ENCODE results near the gene RYK. TPM values are rescaled to one million over a fixed set of nuclear protein-coding genes. Genes with fewer than 3 reads are reported as not detected.

Gene RYK
- total RNA-seq, 1 experiment from 2014 or later = 60.6 TPM

DNA sequence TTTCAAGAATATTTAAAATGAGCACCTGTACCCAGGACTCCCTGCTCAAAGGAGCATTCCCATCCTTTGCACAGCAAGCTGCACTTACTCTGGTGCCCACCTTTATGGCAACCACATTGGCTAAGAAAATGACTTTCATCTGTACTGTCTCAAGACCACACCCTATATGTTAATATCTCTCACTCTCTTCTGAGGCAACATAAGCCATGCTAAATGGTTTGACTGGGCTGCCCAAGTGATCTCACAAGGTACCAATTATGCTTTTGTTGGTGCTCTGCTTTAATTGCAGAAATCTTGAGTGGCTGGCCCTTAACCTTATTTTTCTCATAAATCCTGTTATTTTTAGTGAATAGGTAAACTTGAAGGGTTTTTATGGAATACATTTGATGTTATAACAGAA, 17.7 kb downstream of the RYK start:
- no peak overlapping the region for H2BK120ac ChIP-seq (ENCODE audit: low read depth, low read length, poor library complexity, severe bottlenecking)
- H2BK20ac ChIP-seq (ENCODE audit: low read depth, low read length, poor library complexity, severe bottlenecking) = no peak overlapping the region
- Mint-ChIP-seq H3K4me3 (no peak overlapping the region), H3K9me3 (no peaks in the 10 kb centered on the region), H3K27ac (no peak overlapping the region), H3K36me3 (ENCODE audit: insufficient read depth in 1 of 3, low read depth in 3 of 3) (peaks cover 0 to 4% (median 0%) of the 10 kb centered on the region in 3 experiments; a peak in 4 of 7 replicates), H3K27me3 (ENCODE audit: low read depth) (no peaks in the 10 kb centered on the region), H3K4me1 (peaks cover 39 to 53% of the 10 kb centered on the region in 2 experiments)
- H2AFZ ChIP-seq (ENCODE audit: low read length) = no peak overlapping the region
- no peak for TF ChIP-seq CTCF (conservative IDR thresholded peaks at IDR 0.05)
- no peaks in the 10 kb centered on the region for H4K20me1 ChIP-seq (ENCODE audit: control insufficient read depth, insufficient read depth, insufficient read length)
- no peak overlapping the region for H3K14ac ChIP-seq (ENCODE audit: insufficient read depth, low read length)
- DNase-seq = no peak
- no peak overlapping the region for H3K4ac ChIP-seq (ENCODE audit: low read depth, low read length)
- no peak overlapping the region for H3K23ac ChIP-seq (ENCODE audit: insufficient read length, low read depth, low read length)
- no peak overlapping the region for H4K91ac ChIP-seq (ENCODE audit: insufficient read length, low read depth, low read length)
- H3K4me2 ChIP-seq (ENCODE audit: insufficient read depth, insufficient read length, low read length) = no peak overlapping the region
- H3K56ac ChIP-seq (ENCODE audit: insufficient read length, low read depth, low read length) = no peak overlapping the region
- no peak overlapping the region for H3K9ac ChIP-seq (ENCODE audit: extremely low read depth, insufficient read length, low read length)
- no peak overlapping the region for H2BK15ac ChIP-seq (ENCODE audit: low read depth, low read length)
- H3K79me2 ChIP-seq (ENCODE audit: insufficient read depth, low read length) = peaks cover 26% of the 10 kb centered on the region; the same call in 1 of the 2 replicates
- no peaks in the 10 kb centered on the region; the same call in 1 of the 2 replicates for H3K4me1 ChIP-seq (ENCODE audit: insufficient read depth, low read length)
- no peak overlapping the region for H2BK12ac ChIP-seq (ENCODE audit: insufficient read length, low read depth, low read length)
- peaks cover 3% of the 10 kb centered on the region for H3K79me1 ChIP-seq (ENCODE audit: insufficient read depth, low read depth, low read length, poor library complexity, severe bottlenecking)
- no peak overlapping the region for H2AK5ac ChIP-seq (ENCODE audit: insufficient read length, low read length)
- no peak overlapping the region for H3T11ph ChIP-seq (ENCODE audit: low read length)
- H4K5ac ChIP-seq (ENCODE audit: insufficient read length, low read depth, low read length) = no peak overlapping the region
- H3K23me2 ChIP-seq (ENCODE audit: insufficient read length, low read depth, low read length, poor library complexity, severe bottlenecking) = no peaks in the 10 kb centered on the region
- H3K18ac ChIP-seq (ENCODE audit: insufficient read length, low read depth, low read length) = no peak overlapping the region
- H3K27ac ChIP-seq (ENCODE audit: insufficient read length, low read depth, low read length) = no peak overlapping the region
- H2BK5ac ChIP-seq (ENCODE audit: insufficient read length, low read length) = no peak overlapping the region
- no peaks in the 10 kb centered on the region for H3K27me3 ChIP-seq (ENCODE audit: insufficient read depth, low read length)
- H3K9me3 ChIP-seq (ENCODE audit: control insufficient read depth, low read depth, low read length) = no peaks in the 10 kb centered on the region
- H4K8ac ChIP-seq (replicated peaks; ENCODE audit: insufficient read length, low read depth, low read length) = no peak overlapping the region
